Type B pancreatic cell (in vitro differentiated cells): Measurements from ENCODE around the gene ZBTB47. TPM values are rescaled to one million over a fixed set of nuclear protein-coding genes. Genes with fewer than 3 reads are reported as not detected.

Experiments
- DNase-seq: peaks from one replicate; pipeline ENCODE4 v3.0.0; 2021; ENCODE audit warnings: mixed read lengths; ENCODE audit not compliant: unreplicated experiment; ENCODE audit errors: extremely low spot score
- H3K27ac Mint-ChIP-seq: 2 replicates; pipeline ENCODE4 v1.8.0; 2021; ENCODE audit warnings: mild to moderate bottlenecking, mixed read lengths
- H3K27me3 Mint-ChIP-seq: 2 replicates; pipeline ENCODE4 v1.8.0; 2021; ENCODE audit warnings: mixed read lengths
- H3K36me3 Mint-ChIP-seq: 2 replicates; pipeline ENCODE4 v1.8.0; 2021; ENCODE audit warnings: mixed read lengths
- H3K4me1 Mint-ChIP-seq: one replicate; pipeline ENCODE4 v1.8.0; 2021; ENCODE audit warnings: mixed read lengths; ENCODE audit not compliant: unreplicated experiment
- H3K4me3 Mint-ChIP-seq: 2 replicates; pipeline ENCODE4 v1.8.0; 2021; ENCODE audit warnings: mild to moderate bottlenecking, mixed read lengths
- H3K9me3 Mint-ChIP-seq: 2 replicates; pipeline ENCODE4 v1.8.0; 2021; ENCODE audit warnings: mixed read lengths
- CTCF ChIP-seq: fragments of 200-600 bp; sonication (generic); conservative IDR thresholded peaks from 2 replicates; pipeline ENCODE4 v1.5.0; 2021; ENCODE audit warnings: antibody characterized with exemption, mild to moderate bottlenecking
- total RNA-seq: library from RNA; stranded (reverse); gene quantifications from 2 replicates; pipeline ENCODE4 v1.2.1, GENCODE V29; 2021; ENCODE audit warnings: low replicate concordance

ZBTB47 gene
- total RNA-seq, 1 donor from 2014 or later: 8.1 TPM

GRCh38 chr3:42705962-42706585 is 52.6 kb downstream of the ZBTB47 start:
- DNase-seq: peak; percentile 47
- Mint-ChIP-seq H3K4me1 (no peaks in the 10 kb centered on the region), H3K9me3 (no peaks in the 10 kb centered on the region)

DNA sequence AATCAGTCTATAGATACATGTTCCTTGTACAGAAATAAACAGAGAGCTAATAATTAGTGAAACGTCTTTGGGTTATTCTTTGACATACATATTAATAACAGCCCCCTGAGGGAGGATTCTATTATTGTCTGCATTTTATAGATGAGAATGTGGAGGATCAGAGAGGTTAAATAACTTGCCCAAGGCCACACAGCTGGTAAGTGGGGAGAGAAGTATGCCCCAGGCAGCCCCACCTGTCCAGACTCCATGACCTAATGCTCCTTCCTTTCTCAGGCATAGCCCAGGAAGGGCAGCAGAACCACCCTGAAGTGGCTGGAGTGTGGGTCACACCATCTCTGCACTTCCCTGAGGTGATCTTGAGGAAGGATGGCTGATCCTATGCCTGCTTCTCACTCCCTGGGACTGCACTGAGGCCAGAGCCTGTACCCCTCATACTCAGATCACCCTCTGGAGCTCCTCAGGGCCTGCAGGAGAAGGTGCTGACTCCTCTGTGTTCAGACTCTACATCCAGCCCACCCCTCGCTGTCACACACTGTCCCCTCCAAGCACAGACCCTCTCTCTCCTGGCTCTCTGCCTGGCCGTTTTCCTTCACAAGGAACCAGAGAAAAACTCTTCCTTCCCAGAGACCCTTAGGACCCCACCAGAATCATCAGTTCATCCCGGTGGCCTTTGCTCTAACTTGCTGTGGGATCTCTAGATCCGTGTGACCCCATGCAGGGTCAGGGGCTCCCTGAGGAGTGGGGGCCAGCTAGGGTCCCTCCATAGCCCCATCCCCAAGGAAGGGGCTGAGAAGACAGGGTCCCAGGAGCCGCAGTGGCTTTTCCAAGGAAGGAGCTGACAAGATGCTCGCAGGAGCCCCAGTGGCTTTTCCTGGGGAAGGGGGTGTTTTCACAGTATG is 53.5 kb downstream of the ZBTB47 start:
- Mint-ChIP-seq H3K27me3 (peaks cover 9% of the 10 kb centered on the region), H3K4me3 (no peak overlapping the region), H3K9me3 (no peaks in the 10 kb centered on the region), H3K4me1 (no peaks in the 10 kb centered on the region), H3K27ac (no peak overlapping the region), H3K36me3 (no peaks in the 10 kb centered on the region)
- TF ChIP-seq CTCF: no peak
- peak; percentile 62 for DNase-seq

More at GRCh38 chr3:42705962-42706585, 52.6 kb downstream of the ZBTB47 start:
- H3K36me3 Mint-ChIP-seq: no peaks in the 10 kb centered on the region
- no peak for TF ChIP-seq CTCF
- H3K27ac Mint-ChIP-seq: no peak overlapping the region
- H3K27me3 Mint-ChIP-seq: peaks cover 9% of the 10 kb centered on the region
- H3K4me3 Mint-ChIP-seq: no peak overlapping the region

DNA sequence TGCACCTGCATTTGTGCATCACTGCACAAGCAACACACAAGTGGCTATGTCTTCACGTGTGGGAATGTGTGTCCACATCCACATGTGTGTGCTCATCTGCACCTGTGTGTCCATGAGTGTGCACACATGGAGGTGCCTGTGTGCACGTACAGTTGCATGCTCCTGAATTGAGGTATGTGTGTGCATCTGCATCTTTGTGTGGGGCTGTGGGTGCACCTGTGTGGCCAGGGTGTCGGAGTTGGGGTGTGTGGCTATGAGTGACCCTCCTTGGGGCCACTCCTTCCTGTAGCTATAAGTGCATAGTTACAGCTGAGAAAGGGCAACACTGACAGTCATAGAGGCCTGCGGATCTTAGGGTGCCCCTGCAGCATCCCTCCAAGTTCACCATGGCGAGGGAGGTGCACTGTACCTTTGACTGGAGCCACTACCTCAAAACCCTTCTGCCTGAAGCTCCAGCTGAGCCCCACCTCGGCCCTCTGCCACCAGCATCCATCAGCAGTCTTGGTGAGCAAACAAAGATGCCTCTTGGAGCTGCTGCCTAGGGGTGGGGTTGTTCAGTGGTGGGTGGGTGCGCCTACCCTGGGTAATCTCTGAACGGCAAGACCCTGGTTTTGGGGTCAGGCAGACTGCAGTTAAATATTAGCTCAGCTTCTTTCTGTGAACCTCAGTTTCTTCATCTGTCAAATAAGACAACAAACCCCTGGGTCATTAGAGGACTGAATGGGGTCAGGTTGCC is 54.3 kb downstream of the ZBTB47 start:
- Mint-ChIP-seq H3K4me1 (no peaks in the 10 kb centered on the region), H3K36me3 (no peaks in the 10 kb centered on the region), H3K27ac (no peak overlapping the region), H3K4me3 (no peak overlapping the region), H3K27me3 (peaks cover 9% of the 10 kb centered on the region), H3K9me3 (no peaks in the 10 kb centered on the region)
- DNase-seq: no peak
- no peak for TF ChIP-seq CTCF

- peak; percentile 61 for DNase-seq
- no peaks in the 10 kb centered on the region for H3K9me3 Mint-ChIP-seq
- H3K4me3 Mint-ChIP-seq: no peak overlapping the region
- H3K27ac Mint-ChIP-seq: no peak overlapping the region
- H3K27me3 Mint-ChIP-seq: peaks cover 3% of the 10 kb centered on the region
- no peak for TF ChIP-seq CTCF
- no peaks in the 10 kb centered on the region for H3K4me1 Mint-ChIP-seq
- H3K36me3 Mint-ChIP-seq: no peaks in the 10 kb centered on the region
These were observed 55.2 kb downstream of the ZBTB47 start for GRCh38 chr3:42708611-42709151.

GRCh38 chr3:42709621-42710020 is 56.1 kb downstream of the ZBTB47 start:
- Mint-ChIP-seq H3K27me3 (peaks cover 7% of the 10 kb centered on the region), H3K4me1 (no peaks in the 10 kb centered on the region), H3K4me3 (no peak overlapping the region), H3K27ac (no peak overlapping the region), H3K9me3 (no peaks in the 10 kb centered on the region), H3K36me3 (no peaks in the 10 kb centered on the region)
- peak; percentile 42 for DNase-seq
- no peak for TF ChIP-seq CTCF
